CD4-positive, alpha-beta T cell treated with Interferon alpha-2 for 1 hour (primary cell): ENCODE results near the gene CD70.
A peak's percentile ranks its signal among the peaks of the same experiment; 100 is the strongest.
"Not testable (repeated sequence)": the region's sequence is repeated elsewhere in the genome, so short reads cannot be mapped to it uniquely, and the experiment has no call there.

Source experiments
- DNase-seq, 2 donors: peaks; one replicate each; pipeline ENCODE4 v3.0.0-alpha.2; 2020 to 2022

The CD70 gene

GRCh38 chr19:6590827-6591319, at the start of gene CD70:
CD70 (minus strand) TSS chr19:6591150; CDS start chr19:6591002, 148 bp downstream.
- DNase-seq: peak; percentile 61 to 80

DNA sequence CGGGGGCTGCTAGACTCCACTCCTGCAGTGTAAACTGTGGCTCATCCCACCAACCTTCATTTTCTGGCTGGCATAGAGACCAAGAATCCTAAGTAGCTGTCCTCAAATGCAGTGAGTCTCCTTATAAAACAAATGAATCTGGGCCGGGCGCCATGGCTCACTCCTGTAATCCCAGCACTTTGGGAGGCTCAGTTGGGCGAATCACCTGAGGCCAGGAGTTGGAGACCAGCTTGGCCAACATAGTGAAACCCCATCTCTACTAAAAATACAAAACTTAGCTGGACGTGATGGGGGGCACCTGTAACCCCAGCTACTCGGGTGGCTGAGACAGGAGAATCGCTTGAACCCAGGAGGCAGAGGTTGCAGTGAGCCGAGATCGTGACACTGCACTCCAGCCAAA, 49.4 kb upstream of the CD70 start:
- not testable (repeated sequence) for DNase-seq

- no peak for DNase-seq
Measured at GRCh38 chr19:6639439-6639838, 48.5 kb upstream of the CD70 start.

- DNase-seq: not testable (repeated sequence)
Measured at GRCh38 chr19:6633456-6633813, 42.5 kb upstream of the CD70 start.

DNA sequence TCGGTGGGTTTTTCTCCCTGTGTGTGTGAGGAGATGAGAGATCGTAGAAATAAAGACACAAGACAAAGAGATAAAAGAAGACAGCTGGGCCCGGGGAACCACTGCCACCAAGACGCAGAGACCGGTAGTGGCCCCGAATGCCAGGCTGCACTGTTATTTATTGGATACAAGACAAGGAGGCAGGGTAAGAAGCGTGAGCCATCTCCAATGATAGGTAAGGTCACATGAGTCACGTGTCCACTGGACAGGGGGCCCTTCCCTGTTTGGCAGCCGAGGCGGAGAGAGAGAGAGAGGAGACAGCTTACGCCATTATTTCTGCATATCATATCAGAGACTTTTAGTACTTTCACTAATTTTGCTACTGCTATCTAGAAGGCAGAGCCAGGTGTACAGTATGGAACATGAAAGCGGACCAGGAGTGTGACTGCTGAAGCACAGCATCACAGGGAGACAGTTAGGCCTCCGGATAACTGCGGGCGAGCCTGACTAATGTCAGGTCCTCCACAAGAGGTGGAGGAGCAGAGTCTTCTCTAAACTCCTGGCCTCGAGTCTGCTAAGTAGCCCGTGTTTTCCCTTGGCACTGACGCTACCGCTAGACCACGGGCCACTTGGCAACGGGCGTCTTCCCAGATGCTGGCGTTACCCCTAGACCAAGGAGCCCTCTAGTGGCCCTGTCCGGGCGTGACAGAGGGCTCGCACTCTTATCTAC, 42.0 kb upstream of the CD70 start:
- DNase-seq: peak; percentile 55 to 61

- DNase-seq: peak; percentile 81 to 90
Measured at GRCh38 chr19:6632002-6632621, 41.2 kb upstream of the CD70 start.

GRCh38 chr19:6626764-6627163, 35.8 kb upstream of the CD70 start:
- no peak for DNase-seq

GRCh38 chr19:6617374-6617773, 26.4 kb upstream of the CD70 start:
- DNase-seq: no peak

- DNase-seq: no peak
Measured at GRCh38 chr19:6616011-6616410, 25.1 kb upstream of the CD70 start.

GRCh38 chr19:6613711-6614110, 22.8 kb upstream of the CD70 start:
- no peak for DNase-seq

- no peak for DNase-seq
Measured at GRCh38 chr19:6610934-6611852, 20.2 kb upstream of the CD70 start.

GRCh38 chr19:6608940-6609339, 18.0 kb upstream of the CD70 start:
- DNase-seq: no peak

DNA sequence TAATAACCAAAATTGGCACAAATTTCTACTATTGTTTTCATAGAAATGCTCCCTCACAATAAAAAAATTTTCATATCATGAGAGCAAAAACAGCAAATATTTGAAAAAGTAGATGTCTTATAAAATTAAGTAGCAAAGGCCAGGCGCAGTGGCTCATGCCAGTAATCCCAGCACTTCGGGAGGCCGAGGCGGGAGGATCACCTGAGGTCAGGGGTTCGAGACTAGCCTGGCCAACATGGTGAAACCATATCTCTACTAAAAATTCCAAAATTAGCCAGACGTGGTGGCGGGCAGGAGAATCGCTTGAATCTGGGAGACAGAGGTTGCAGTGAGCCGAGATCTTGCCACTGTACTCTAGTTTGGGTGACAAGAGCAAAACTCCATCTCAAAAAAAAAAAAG, 17.2 kb upstream of the CD70 start:
- not testable (repeated sequence) for DNase-seq

- not testable (repeated sequence) for DNase-seq
Measured at GRCh38 chr19:6606276-6607070, 15.5 kb upstream of the CD70 start.

GRCh38 chr19:6604906-6605305, 14.0 kb upstream of the CD70 start:
- no peak for DNase-seq

GRCh38 chr19:6602729-6603114, 11.8 kb upstream of the CD70 start:
- peak in 1 of 2 donors; percentile 26 for DNase-seq

GRCh38 chr19:6601537-6602052, 10.6 kb upstream of the CD70 start:
- DNase-seq: peak; percentile 22 to 38

DNA sequence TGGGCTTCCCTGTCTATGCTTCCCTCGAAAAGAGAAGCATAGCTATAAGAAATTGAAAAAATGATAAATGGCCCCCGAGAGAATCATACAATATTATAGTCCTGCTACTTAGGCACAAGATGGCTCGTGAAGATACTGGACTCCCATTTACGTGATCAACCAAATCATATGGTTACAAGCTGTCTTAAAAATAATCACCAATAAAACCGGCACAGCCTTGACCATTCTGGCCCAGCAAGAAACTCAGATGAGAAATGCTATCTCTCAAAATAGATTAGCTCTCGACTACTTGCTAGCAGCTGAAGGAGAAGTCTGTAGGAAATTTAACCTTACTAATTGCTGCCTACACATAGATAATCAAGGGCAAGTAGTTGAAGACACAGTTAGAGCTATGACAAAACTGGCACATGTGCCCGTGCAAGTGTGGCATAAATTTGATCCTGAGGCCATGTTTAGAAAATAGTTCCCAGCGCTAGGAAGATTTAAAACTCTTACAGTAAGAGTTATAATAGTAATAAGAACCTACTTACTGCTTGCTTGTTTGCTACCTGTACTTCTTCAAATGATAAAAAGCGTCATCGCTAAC, 10.1 kb upstream of the CD70 start:
- DNase-seq: not testable (repeated sequence)

GRCh38 chr19:6599866-6600454, 9.0 kb upstream of the CD70 start:
- DNase-seq: no peak

GRCh38 chr19:6598254-6598892, 7.4 kb upstream of the CD70 start:
- not testable (repeated sequence) for DNase-seq
